Endothelial cell of umbilical vein (primary cell): ENCODE results near the gene CFAP45. TPM values are rescaled to one million over a fixed set of nuclear protein-coding genes. Genes with fewer than 3 reads are reported as not detected.

Experiments
- BruUV-seq: library from RNA; stranded (reverse); fragments of 400-500 nt; replicated peaks from 2 replicates; lab custom pipeline; 2021; lab: Mats Ljungman, UMichigan
- CTCF ChIA-PET: fragments of 300-600, 350-600 bp; sonication (Branson Sonifier 250); formaldehyde crosslinking; loops from one replicate; lab custom pipeline; 2021; ENCODE audit warnings: antibody characterized with exemption, inconsistent platforms; lab: Charles Lee
- POLR2A ChIA-PET: fragments of 300-600, 350-600 bp; sonication (Branson Sonifier 250); formaldehyde crosslinking; loops from one replicate; lab custom pipeline; 2021; ENCODE audit warnings: antibody characterized with exemption, inconsistent platforms; lab: Charles Lee
- DNase-seq: peaks from one replicate; pipeline ENCODE4 v3.0.0-alpha.2; 2011; ENCODE audit warnings: low read depth, low spot score
- FAIRE-seq: peaks from 2 replicates; lab custom pipeline; 2011; peaks lifted over from hg19 to GRCh38; lab: Jason Lieb, UNC
- H2AFZ ChIP-seq: 2 replicates; pipeline ENCODE4 v1.6.0; 2012; ENCODE audit warnings: low read depth, low read length, control low read depth, inconsistent platforms
- H3K27ac ChIP-seq: 2 replicates; pipeline ENCODE4 v1.5.1; 2011; ENCODE audit warnings: low read depth, mild to moderate bottlenecking, control low read depth, low read length, moderate library complexity; ENCODE audit not compliant: insufficient read depth
- H3K27me3 ChIP-seq, 2 experiments: 2 replicates each; pipeline versions ENCODE4 v1.6.0 to v1.6.1; 2011; ENCODE audit warnings: low read length in 2 of 2, mixed read lengths in 1 of 2; ENCODE audit not compliant: control insufficient read depth in 2 of 2, insufficient read depth in 2 of 2
- H3K36me3 ChIP-seq, 2 experiments: 2 replicates in 1 of 2; 3 replicates in 1 of 2; pipeline ENCODE4 v1.5.1; 2011; ENCODE audit warnings: low read length in 2 of 2, mild to moderate bottlenecking in 1 of 2, moderate library complexity in 1 of 2; ENCODE audit not compliant: control insufficient read depth in 2 of 2, insufficient read depth in 2 of 2; ENCODE audit errors: extremely low read depth in 1 of 2
- H3K4me1 ChIP-seq: 3 replicates; pipeline ENCODE4 v1.5.1; 2011; ENCODE audit warnings: mild to moderate bottlenecking, low read length; ENCODE audit not compliant: control insufficient read depth, insufficient read depth; ENCODE audit errors: extremely low read depth
- H3K4me2 ChIP-seq: 2 replicates; pipeline ENCODE4 v1.6.1; 2011; ENCODE audit warnings: low read length, control low read depth, mixed read lengths; ENCODE audit not compliant: insufficient read depth
- H3K4me3 ChIP-seq, 3 experiments: fragments of 200-600 bp in 1 of 3; sonication (generic), shearing (Covaris generic) in 1 of 3; replicated peaks in 1 of 3; 2 replicates each; pipeline ENCODE4 v1.5.1; 2011 to 2016; ENCODE audit warnings: control low read depth in 3 of 3, low read length in 3 of 3, mild to moderate bottlenecking in 2 of 3, inconsistent platforms in 1 of 3, low read depth in 1 of 3, moderate library complexity in 1 of 3; ENCODE audit not compliant: insufficient read depth in 1 of 3
- H3K79me2 ChIP-seq: 2 replicates; pipeline ENCODE4 v1.6.0; 2012; ENCODE audit warnings: low read length, inconsistent platforms; ENCODE audit not compliant: control insufficient read depth, insufficient read depth
- H3K9ac ChIP-seq: replicated peaks from 2 replicates; pipeline ENCODE3; 2011; ENCODE audit warnings: low read length, control low read depth; ENCODE audit not compliant: insufficient read depth; ENCODE audit errors: extremely low read depth
- H3K9me1 ChIP-seq: replicated peaks from 3 replicates; pipeline ENCODE4 v1.6.0; 2011; ENCODE audit warnings: mild to moderate bottlenecking, low read length; ENCODE audit not compliant: control insufficient read depth, insufficient read depth; ENCODE audit errors: extremely low read depth
- H3K9me3 ChIP-seq: replicated peaks from 2 replicates; pipeline ENCODE4 v1.5.1; 2012; ENCODE audit warnings: low read length, inconsistent platforms; ENCODE audit not compliant: control insufficient read depth, insufficient read depth
- H4K20me1 ChIP-seq: replicated peaks from 2 replicates; pipeline ENCODE3; 2011; ENCODE audit warnings: mild to moderate bottlenecking, low read length; ENCODE audit not compliant: control insufficient read depth, insufficient read depth; ENCODE audit errors: extremely low read depth
- CTCF ChIP-seq, 2 donors: IDR thresholded peaks; 1 replicate in 1 of 2; 2 replicates in 1 of 2; pipeline ENCODE4 v1.5.1; 2011; ENCODE audit warnings: low read length in 2 of 2, mild to moderate bottlenecking in 2 of 2, moderate library complexity in 2 of 2, control low read depth in 1 of 2, inconsistent platforms in 1 of 2, low read depth in 1 of 2; ENCODE audit not compliant: insufficient read depth in 1 of 2; ENCODE audit errors: extremely low read depth in 1 of 2
- EZH2 ChIP-seq: IDR thresholded peaks from 2 replicates; pipeline ENCODE4 v1.6.1; 2012; ENCODE audit warnings: borderline replicate concordance, low read depth, mild to moderate bottlenecking, moderate library complexity, low read length, inconsistent platforms; ENCODE audit not compliant: severe bottlenecking
- FOS ChIP-seq: IDR thresholded peaks from 2 replicates; pipeline ENCODE4 v1.6.1; 2011; ENCODE audit warnings: mild to moderate bottlenecking, low read length, moderate library complexity, borderline replicate concordance; ENCODE audit not compliant: insufficient read depth
- GATA2 ChIP-seq: IDR thresholded peaks from 2 replicates; pipeline ENCODE4 v1.7.0; 2011; ENCODE audit warnings: low read depth, mild to moderate bottlenecking, moderate library complexity, mixed read lengths, low read length; ENCODE audit not compliant: insufficient read length, insufficient read depth
- JUN ChIP-seq: IDR thresholded peaks from 2 replicates; pipeline ENCODE4 v1.6.1; 2011; ENCODE audit warnings: borderline replicate concordance, low read depth; ENCODE audit not compliant: insufficient read length, insufficient read depth
- MAX ChIP-seq: IDR thresholded peaks from 2 replicates; pipeline ENCODE4 v1.6.1; 2011; ENCODE audit not compliant: insufficient read depth, insufficient read length
- MYC ChIP-seq: IDR thresholded peaks from one replicate; pipeline ENCODE4 v1.6.1; 2011; ENCODE audit warnings: mild to moderate bottlenecking, low read depth, low read length
- POLR2A ChIP-seq: IDR thresholded peaks from 2 replicates; pipeline ENCODE4 v1.6.1; 2012; ENCODE audit warnings: low read depth, mild to moderate bottlenecking, control low read depth, low read length
- POLR2AphosphoS5 ChIP-seq: IDR thresholded peaks from 2 replicates; pipeline ENCODE4 v1.6.1; 2012; ENCODE audit warnings: low read depth, mild to moderate bottlenecking, control low read depth, low read length, moderate library complexity; ENCODE audit not compliant: insufficient read depth
- dilution Hi-C: fragments of 300-500 bp; cut with MboI; formaldehyde crosslinking; loops from one replicate; pipeline ENCODE4 v1.15.0; 2019; ENCODE audit warnings: low sequenced_read_pairs; ENCODE audit not compliant: extremely low pct_ligation_motif_present
- intact Hi-C: fragments of 100-400 bp; cut with micrococcal nuclease; formaldehyde crosslinking; loops from one replicate; pipeline ENCODE4 v1.10.0; 2022
- polyA plus RNA-seq, 4 experiments: library from polyadenylated mRNA; depleted of rRNA in 3 of 4; stranded (reverse) in 3 of 4; unstranded in 1 of 4; fragments of >200 nt; gene quantifications; 2 replicates each; pipeline versions ENCODE4 v1.2.1 to v1.2.3, GENCODE V29; 2011 to 2012; ENCODE audit warnings: missing spikeins in 1 of 4
- total RNA-seq: library from RNA; stranded (reverse); gene quantifications from 2 replicates; pipeline ENCODE4 v1.2.3, GENCODE V29; 2021

CFAP45 gene
- total and polyA plus RNA-seq, 2 donors (not counting 3 experiments of a cell fraction or from before 2014, with no cell fraction given) = 0.25 to 2.5 TPM

GRCh38 chr1:159880430-159880829 is 19.5 kb downstream of the CFAP45 start:
- dilution Hi-C loops = no loop called here
- Histone ChIP-seq H3K27ac (no peak overlapping the region), H3K4me1 (peaks cover 16% of the 10 kb centered on the region), H3K4me3 (no peak overlapping the region), H3K9me1 (no peaks in the 10 kb centered on the region), H4K20me1 (no peaks in the 10 kb centered on the region), H3K9ac (no peak overlapping the region), H3K9me3 (no peaks in the 10 kb centered on the region), H3K4me2 (no peak overlapping the region), H2AFZ (no peak overlapping the region), H3K79me2 (no peaks in the 10 kb centered on the region), H3K36me3 (no peaks in the 10 kb centered on the region), H3K27me3 (no peaks in the 10 kb centered on the region)
- TF ChIP-seq MYC (no peak), FOS (no peak), POLR2AphosphoS5 (no peak), JUN (no peak)
- intact Hi-C loops = no loop called here
- ChIA-PET CTCF (interaction anchor here (0.6 to 5.0 kb wide), 7 partner anchors 10 to 682 kb away, joined by 3 to 36 read pairs (median 4); partner anchors contain the start of gene VSIG8), POLR2A (no interaction called here)
- no TSS peak for BruUV-seq
- DNase-seq (no peak), FAIRE-seq (no peak)

GRCh38 chr1:159879977-159880376 is 20.0 kb downstream of the CFAP45 start:
- FAIRE-seq = no peak
- TF ChIP-seq POLR2A = no peak
- TF ChIP-seq POLR2AphosphoS5 = no peak
- TF ChIP-seq JUN = no peak
- no peak for TF ChIP-seq MYC
- TF ChIP-seq FOS = no peak
- no peak for TF ChIP-seq EZH2
- no peak for TF ChIP-seq CTCF (IDR thresholded peaks at IDR 0.05; ENCODE audit: extremely low read depth in 1 of 2, insufficient read depth in 1 of 2, low read depth in 1 of 2, low read length in 2 of 2)
- no peak for TF ChIP-seq GATA2
- TF ChIP-seq MAX = no peak
- Histone ChIP-seq H2AFZ (no peak overlapping the region), H3K36me3 (no peaks in the 10 kb centered on the region), H3K27me3 (no peaks in the 10 kb centered on the region), H4K20me1 (no peaks in the 10 kb centered on the region), H3K79me2 (no peaks in the 10 kb centered on the region), H3K27ac (no peak overlapping the region), H3K9me1 (no peaks in the 10 kb centered on the region), H3K9me3 (no peaks in the 10 kb centered on the region), H3K4me3 (no peak overlapping the region), H3K4me2 (no peak overlapping the region), H3K4me1 (peaks cover 16% of the 10 kb centered on the region), H3K9ac (no peak overlapping the region)
- CTCF ChIA-PET = interaction anchor here (0.6 to 5.0 kb wide), 6 partner anchors 10 to 682 kb away, joined by 3 to 36 read pairs (median 4); partner anchors contain the start of gene VSIG8
- POLR2A ChIA-PET = no interaction called here
- no peak for DNase-seq
- no TSS peak for BruUV-seq
- intact Hi-C loops = no loop called here
- dilution Hi-C loops = no loop called here
